ENCODE data around the gene KIF16B. TPM values are rescaled to one million over a fixed set of nuclear protein-coding genes. Genes with fewer than 3 reads are reported as not detected.

The KIF16B gene
- total RNA-seq (2022; extraction: Qiagen RNA extraction): 12.0 to 18.7 TPM (median 14.3 TPM) in 5 replicates

GRCh38 chr20:16573001-16573965 is at the start of gene KIF16B:
Gene KIF16B (minus strand): TSS chr20:16573448. CDS start chr20:16573275, 173 bp downstream.

Other genes starting within 250 kb of the KIF16B start
- 119 to 146 TPM (median 126 TPM) in 5 replicates for gene SNRPB2, start 156.6 kb upstream of the KIF16B start, total RNA-seq (2022; extraction: Qiagen RNA extraction)
- gene OTOR, start 174.9 kb upstream of the KIF16B start, total RNA-seq (2022; extraction: Qiagen RNA extraction): not detected in 5 replicates

Data from A549 treated with Hydrocortisone at 1 μM for 4 hours (cell line).